GM12891 (cell line): ENCODE measurements around the gene ENTREP3.
"Not testable (repeated sequence)": the region's sequence is repeated elsewhere in the genome, so short reads cannot be mapped to it uniquely, and the experiment has no call there.

Experiments
- DNase-seq: peaks from one replicate; pipeline ENCODE4 v3.0.0; 2011; ENCODE audit warnings: low spot score; ENCODE audit not compliant: insufficient read length
- FAIRE-seq: peaks from 2 replicates; lab custom pipeline; 2011; peaks lifted over from hg19 to GRCh38; lab: Jason Lieb, UNC
- PAX5 ChIP-seq: IDR thresholded peaks from 2 replicates; pipeline ENCODE4 v1.6.1; 2011; ENCODE audit warnings: low read length, moderate library complexity, mild to moderate bottlenecking; ENCODE audit not compliant: insufficient read depth, severe bottlenecking
- POLR2A ChIP-seq: IDR thresholded peaks from 2 replicates; pipeline ENCODE4 v1.6.1; 2011; ENCODE audit warnings: low read depth, low read length, control low read depth
- POLR2AphosphoS5 ChIP-seq: IDR thresholded peaks from 2 replicates; pipeline ENCODE4 v1.6.1; 2011; ENCODE audit warnings: low read depth, low read length, control low read depth
- POU2F2 ChIP-seq: IDR thresholded peaks from 2 replicates; pipeline ENCODE4 v1.6.1; 2011; ENCODE audit warnings: low read depth, mild to moderate bottlenecking, control low read depth, low read length, moderate library complexity
- SPI1 ChIP-seq: IDR thresholded peaks from 2 replicates; pipeline ENCODE4 v1.6.1; 2011; ENCODE audit warnings: low read depth, low read length, control low read depth
- TAF1 ChIP-seq: IDR thresholded peaks from 2 replicates; pipeline ENCODE4 v1.6.1; 2011; ENCODE audit warnings: low read depth, low read length, control low read depth

ENTREP3 gene

GRCh38 chr1:155253797-155254196 lies 1.5 kb downstream of the ENTREP3 start:
- DNase-seq = no peak
- TF ChIP-seq PAX5 = no peak
- TF ChIP-seq SPI1 = peak; percentile 21; the same call in 1 of the 2 replicates
- peak; percentile 40 for FAIRE-seq

- TF ChIP-seq POLR2A = no peak
- no peak for TF ChIP-seq SPI1
- no peak for TF ChIP-seq POU2F2
- no peak for TF ChIP-seq TAF1
- TF ChIP-seq POLR2AphosphoS5 = no peak
- TF ChIP-seq PAX5 = no peak
- DNase-seq (no peak), FAIRE-seq (no peak)
Measured at GRCh38 chr1:155253208-155253607, 2.1 kb downstream of the ENTREP3 start.

GRCh38 chr1:155251566-155251965 lies 3.7 kb downstream of the ENTREP3 start:
- TF ChIP-seq POU2F2 (no peak), POLR2A (no peak), PAX5 (no peak), SPI1 (no peak), TAF1 (no peak), POLR2AphosphoS5 (no peak)
- no peak for DNase-seq
- FAIRE-seq = no peak

GRCh38 chr1:155250633-155251449 lies 4.4 kb downstream of the ENTREP3 start:
- peak; percentile 98 for DNase-seq

GRCh38 chr1:155250246-155250632 lies 5.0 kb downstream of the ENTREP3 start:
- FAIRE-seq (no peak), DNase-seq (no peak)
- TF ChIP-seq PAX5 (no peak), TAF1 (no peak), POLR2AphosphoS5 (no peak), SPI1 (no peak), POU2F2 (no peak), POLR2A (no peak)

More at GRCh38 chr1:155250633-155251449, 4.4 kb downstream of the ENTREP3 start:
- TF ChIP-seq SPI1 = peak; percentile 96
- TF ChIP-seq POLR2AphosphoS5 = no peak
- TF ChIP-seq POU2F2 = peak; percentile 48; the same call in 1 of the 2 replicates
- FAIRE-seq = peak; percentile 94

GRCh38 chr1:155247667-155248553 lies 7.4 kb downstream of the ENTREP3 start:
- TF ChIP-seq POU2F2 = no peak
- no peak for TF ChIP-seq TAF1
- no peak for TF ChIP-seq SPI1
- no peak for TF ChIP-seq POLR2AphosphoS5
- no peak for TF ChIP-seq PAX5
- TF ChIP-seq POLR2A = no peak
- DNase-seq = no peak
- no peak for FAIRE-seq

DNA sequence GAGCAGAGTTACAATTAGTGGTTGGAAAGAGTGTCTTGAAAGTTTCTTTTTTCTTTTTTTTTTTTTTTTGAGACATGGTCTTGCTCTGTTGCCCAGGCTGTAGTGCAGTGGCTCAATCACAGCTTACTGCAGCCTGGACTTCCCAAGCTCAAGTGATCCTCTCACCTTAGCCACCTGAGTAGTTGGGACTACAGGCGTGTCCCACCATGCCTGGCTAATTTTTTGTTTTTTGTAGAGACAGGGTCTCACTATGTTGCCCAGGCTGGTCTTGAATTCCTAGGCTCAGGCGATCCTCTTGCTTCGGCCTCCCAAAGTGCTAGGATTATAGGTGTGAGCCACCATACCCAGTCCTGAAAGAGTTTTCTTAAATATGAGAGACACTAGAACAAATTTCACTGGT lies 8.5 kb downstream of the ENTREP3 start:
- not testable (repeated sequence) for FAIRE-seq, DNase-seq

GRCh38 chr1:155245163-155245524 lies 10.1 kb downstream of the ENTREP3 start:
- FAIRE-seq (no peak), DNase-seq (no peak)
- no peak for TF ChIP-seq SPI1
- 0 out of 2 replicates have a peak, but pooled peaks have one; percentile 24 for TF ChIP-seq POU2F2
- no peak for TF ChIP-seq POLR2AphosphoS5

GRCh38 chr1:155244368-155245162 lies 10.7 kb downstream of the ENTREP3 start:
- peak; percentile 91 for DNase-seq
- TF ChIP-seq PAX5 (peak; percentile 99), TAF1 (peak; percentile 80; the same call in 1 of the 2 replicates), SPI1 (no peak), POU2F2 (peak; percentile 93), POLR2AphosphoS5 (peak; percentile 94), POLR2A (peak; percentile 92)
- FAIRE-seq = peak; percentile 31
